Fibroblast of skin of right quadriceps (primary cell): ENCODE results near the gene GBGT1.

Experiments used
- DNase-seq: peaks from one replicate; pipeline ENCODE4 v3.0.0-alpha.2; 2013

GBGT1 gene

GRCh38 chr9:133160742-133161546 lies 2.8 kb downstream of the GBGT1 start:
- peak; percentile 52 for DNase-seq

DNA sequence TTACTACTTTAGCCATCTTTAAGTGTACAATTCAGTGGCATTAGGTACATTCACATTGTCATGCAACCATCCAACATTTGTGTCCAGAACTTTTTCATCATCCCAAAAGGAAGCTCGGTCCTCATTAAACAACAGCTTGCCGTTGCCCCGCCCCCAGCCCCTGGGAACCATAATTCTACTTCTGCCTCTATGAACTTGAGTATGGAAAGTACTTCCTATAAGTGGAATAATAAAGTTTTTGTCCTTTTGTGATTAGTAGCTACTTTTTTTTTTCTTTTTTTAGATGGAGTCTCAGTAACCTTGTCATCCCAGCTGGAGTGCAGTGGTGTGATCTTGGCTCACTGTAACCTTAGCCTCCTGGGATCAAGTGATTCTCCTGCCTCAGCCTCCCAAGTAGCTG lies 5.0 kb downstream of the GBGT1 start:
- no peak for DNase-seq

DNA sequence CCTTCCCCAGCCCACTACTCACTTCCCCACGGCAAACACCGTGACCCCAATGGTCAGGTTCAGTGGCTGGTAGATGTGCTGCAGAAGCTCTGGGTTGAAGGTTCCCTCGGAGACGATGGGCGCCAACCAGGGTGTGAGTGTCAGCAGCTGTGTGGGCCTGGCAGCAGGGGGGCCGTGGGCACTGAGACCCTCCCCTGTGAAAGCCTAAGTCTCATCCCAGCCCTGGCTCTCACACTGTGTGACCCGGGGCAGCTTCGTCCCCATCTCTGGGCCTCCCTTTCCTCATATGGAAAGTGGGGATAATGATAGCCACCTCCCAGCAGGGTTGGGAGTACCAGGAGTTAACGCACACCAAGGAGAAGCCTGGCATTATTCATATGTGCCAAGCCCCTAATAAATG lies 8.6 kb downstream of the GBGT1 start:
- DNase-seq, result no peak

GRCh38 chr9:133154097-133154989 lies 9.4 kb downstream of the GBGT1 start:
- DNase-seq, result no peak

- no peak for DNase-seq
These were observed 10.3 kb downstream of the GBGT1 start for GRCh38 chr9:133153227-133154096.

GRCh38 chr9:133151601-133152525 lies 11.9 kb downstream of the GBGT1 start:
- no peak for DNase-seq

DNA sequence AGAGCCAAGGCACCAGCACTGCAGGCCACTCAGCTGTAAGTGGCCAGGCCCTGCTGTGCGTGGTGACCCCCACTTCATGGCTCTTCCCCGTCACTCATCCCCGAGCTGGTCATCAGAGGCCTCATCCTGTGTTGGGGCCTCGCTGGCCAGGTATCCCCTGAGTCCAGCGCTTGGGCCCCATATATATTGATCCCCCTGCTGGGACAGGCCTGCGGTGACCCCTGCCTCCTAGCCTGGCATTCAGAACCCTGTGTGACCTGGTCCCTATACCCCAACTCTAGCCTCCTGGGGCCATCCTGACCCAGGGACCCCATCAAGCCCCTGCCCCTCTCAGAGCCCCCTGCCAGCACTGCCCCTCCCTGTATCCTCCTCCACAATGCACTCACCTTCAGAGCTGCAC lies 12.7 kb downstream of the GBGT1 start:
- no peak for DNase-seq

DNA sequence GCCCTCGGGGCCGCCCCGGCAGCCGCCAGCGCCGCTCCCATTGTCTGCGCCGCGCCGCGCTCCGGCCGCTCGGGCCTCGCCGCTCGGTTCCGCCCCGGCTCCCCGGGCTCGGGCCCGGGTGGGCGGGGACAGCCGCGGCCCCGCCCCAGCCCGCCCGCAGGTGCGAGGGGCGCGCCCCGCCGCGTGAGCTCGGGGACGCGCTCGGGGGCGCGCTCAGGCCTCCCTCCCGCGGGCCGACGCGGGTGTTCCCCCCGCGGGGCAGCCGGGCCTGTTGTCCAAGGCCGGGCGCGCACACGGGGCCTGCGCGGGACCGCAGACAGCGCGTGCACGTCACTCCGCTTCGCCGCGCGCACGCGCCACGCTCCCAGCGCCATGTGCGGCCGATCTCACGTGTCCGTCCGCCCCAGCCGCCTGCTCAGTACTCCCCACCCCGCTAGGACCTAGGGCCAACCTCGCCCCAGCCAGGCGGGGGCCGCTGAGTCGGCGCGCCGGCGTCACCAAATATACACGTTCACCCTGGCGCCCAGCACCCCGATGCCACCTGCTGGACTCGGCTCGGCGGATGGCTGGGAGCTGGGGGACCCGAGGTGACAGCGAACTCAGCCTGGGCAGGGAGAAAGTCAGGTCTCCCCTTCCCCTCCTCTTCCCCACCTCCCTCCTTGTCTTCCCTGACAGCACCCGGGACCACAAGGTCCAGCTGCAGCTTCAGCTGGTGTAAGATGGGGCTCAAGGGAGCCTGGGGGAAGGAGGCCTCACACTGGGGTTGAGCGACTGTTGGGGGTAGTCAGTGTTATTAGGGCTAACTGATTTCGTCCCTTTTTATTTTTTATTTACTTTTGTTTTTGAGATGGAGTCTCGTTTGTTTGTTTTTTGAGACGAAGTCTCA lies 14.3 kb downstream of the GBGT1 start:
- DNase-seq, result peak; percentile 81

GRCh38 chr9:133148199-133149129 lies 15.2 kb downstream of the GBGT1 start:
- no peak for DNase-seq

DNA sequence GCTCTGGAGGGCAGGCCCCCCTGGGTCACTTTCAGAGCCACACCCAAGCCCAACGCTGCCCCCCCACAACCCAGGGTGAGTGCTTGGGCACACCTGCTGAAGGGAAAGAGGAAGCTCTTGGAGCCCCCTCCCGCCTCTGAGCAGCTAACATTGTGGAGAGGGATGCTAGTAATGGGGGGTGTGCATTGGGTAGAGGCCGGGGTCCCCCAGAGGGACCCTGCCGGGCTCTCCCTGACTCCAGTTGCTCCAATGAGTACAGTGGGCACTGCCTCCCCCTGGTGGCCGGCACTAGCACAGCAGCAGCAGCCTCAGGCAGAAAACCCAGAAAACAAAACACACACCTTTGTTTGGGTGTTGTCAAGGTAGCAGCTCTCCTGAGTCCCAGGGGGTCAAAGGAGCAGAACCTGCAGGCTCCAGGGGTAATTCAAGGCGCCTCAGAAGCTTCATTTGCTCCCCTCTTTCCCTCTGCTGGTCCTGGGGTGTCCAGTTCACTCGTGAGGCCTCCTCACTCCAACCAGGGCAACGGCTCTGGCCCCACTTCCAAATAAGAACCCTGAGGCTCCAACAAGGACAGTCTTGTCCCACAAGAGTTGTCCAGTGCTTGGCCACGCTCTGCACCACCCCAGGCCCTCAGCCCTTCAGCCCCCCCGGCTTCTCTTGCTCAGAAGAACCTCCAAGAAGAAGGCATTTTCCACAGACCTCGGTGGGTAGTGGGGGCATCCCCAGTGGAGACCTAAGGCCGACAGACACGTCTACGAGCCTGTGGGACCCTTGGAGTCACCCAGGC lies 16.1 kb downstream of the GBGT1 start:
- DNase-seq, result peak; percentile 38

GRCh38 chr9:133146746-133147411 lies 16.8 kb downstream of the GBGT1 start:
- no peak for DNase-seq

GRCh38 chr9:133144904-133145851 lies 18.5 kb downstream of the GBGT1 start:
- DNase-seq, result no peak

- peak; percentile 54 for DNase-seq
These were observed 19.4 kb downstream of the GBGT1 start for GRCh38 chr9:133144142-133144903.

- DNase-seq, result no peak
These were observed 20.0 kb downstream of the GBGT1 start for GRCh38 chr9:133143639-133144141.

- DNase-seq, result no peak
These were observed 20.8 kb downstream of the GBGT1 start for GRCh38 chr9:133142684-133143622.
